ENCODE data around the gene CD248. TPM values are rescaled to one million over a fixed set of nuclear protein-coding genes. Genes with fewer than 3 reads are reported as not detected.

CD248 gene
- total RNA-seq, 1 donor: 99.1 TPM

DNA sequence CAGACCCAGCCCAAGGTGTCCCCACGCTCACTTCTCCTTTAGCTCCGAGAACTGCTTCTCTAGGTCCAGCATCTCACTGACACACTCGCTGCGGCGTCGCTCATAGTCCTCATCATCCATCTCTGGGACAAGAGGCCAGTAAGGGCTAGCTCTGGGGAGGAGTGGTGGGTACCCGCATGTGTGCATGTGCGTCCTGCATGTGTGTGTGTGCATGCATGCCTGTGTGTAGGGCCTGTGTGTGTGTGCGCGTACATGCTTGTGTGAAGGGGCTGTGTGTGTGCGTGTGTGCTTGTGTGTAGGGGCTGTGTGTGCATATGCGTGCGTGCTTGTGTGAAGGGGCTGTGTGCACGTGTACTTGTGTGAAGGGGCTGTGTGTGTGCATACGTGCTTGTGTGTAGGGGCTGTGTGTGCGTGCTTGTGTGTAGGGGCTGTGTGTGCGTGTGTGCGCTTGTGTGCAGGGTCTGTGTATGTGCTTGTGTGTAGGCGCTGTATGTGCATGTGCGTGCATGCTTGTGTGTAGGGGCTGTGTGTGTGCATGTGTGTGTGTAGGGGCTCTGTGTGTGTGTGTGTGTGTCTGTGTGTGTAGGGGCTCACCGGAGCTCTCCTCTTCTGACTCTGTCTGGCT, 24.8 kb upstream of the CD248 start:
- DNase-seq (ENCODE audit: low read depth): no peak
- TF ChIP-seq, protein P1, sequence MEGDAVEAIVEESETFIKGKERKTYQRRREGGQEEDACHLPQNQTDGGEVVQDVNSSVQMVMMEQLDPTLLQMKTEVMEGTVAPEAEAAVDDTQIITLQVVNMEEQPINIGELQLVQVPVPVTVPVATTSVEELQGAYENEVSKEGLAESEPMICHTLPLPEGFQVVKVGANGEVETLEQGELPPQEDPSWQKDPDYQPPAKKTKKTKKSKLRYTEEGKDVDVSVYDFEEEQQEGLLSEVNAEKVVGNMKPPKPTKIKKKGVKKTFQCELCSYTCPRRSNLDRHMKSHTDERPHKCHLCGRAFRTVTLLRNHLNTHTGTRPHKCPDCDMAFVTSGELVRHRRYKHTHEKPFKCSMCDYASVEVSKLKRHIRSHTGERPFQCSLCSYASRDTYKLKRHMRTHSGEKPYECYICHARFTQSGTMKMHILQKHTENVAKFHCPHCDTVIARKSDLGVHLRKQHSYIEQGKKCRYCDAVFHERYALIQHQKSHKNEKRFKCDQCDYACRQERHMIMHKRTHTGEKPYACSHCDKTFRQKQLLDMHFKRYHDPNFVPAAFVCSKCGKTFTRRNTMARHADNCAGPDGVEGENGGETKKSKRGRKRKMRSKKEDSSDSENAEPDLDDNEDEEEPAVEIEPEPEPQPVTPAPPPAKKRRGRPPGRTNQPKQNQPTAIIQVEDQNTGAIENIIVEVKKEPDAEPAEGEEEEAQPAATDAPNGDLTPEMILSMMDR (IDR thresholded peaks at IDR 0.05; ENCODE audit: insufficient read depth, low read length): no peak
- no peak overlapping the region for H3K4me3 ChIP-seq (ENCODE audit: low read depth, low read length)

- no peak overlapping the region for H3K4me3 ChIP-seq (ENCODE audit: low read depth, low read length)
- TF ChIP-seq, protein P1 (IDR thresholded peaks at IDR 0.05; ENCODE audit: insufficient read depth, low read length): no peak
- DNase-seq (ENCODE audit: low read depth): no peak
Observed at GRCh38 chr11:66340596-66341501, 24.0 kb upstream of the CD248 start.

GRCh38 chr11:66339686-66340483, 23.0 kb upstream of the CD248 start:
- TF ChIP-seq, protein P1 (IDR thresholded peaks at IDR 0.05; ENCODE audit: insufficient read depth, low read length): no peak
- no peak for DNase-seq (ENCODE audit: low read depth)
- H3K4me3 ChIP-seq (ENCODE audit: low read depth, low read length): no peak overlapping the region

DNA sequence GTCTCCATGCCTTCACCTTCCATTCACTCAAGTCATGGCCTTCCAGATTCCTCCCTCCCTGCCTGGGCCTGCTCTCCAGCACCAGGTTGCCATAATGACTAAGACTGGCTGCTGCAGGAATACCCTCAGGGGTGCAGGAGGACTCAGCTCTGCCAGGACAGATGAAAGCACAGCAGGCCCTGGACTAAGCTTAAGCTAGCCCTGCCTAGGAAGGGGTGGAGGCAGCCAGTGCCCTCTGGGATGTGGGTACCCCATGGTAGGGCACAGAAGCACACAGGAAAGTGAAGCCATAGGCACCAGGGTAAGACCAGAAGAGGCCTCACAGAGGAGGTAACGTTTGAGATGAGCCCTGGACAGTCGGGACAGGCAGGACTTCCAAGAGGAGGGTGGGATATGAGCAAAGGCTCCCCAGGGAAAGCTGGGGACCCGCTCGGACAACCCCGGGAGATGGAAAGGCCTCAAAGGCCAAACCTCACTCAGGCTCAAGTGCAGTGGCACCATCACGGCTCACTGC, 22.4 kb upstream of the CD248 start:
- no peak overlapping the region for H3K4me3 ChIP-seq (ENCODE audit: low read depth, low read length)
- DNase-seq (ENCODE audit: low read depth): no peak
- TF ChIP-seq, protein P1 (IDR thresholded peaks at IDR 0.05; ENCODE audit: insufficient read depth, low read length): no peak

DNA sequence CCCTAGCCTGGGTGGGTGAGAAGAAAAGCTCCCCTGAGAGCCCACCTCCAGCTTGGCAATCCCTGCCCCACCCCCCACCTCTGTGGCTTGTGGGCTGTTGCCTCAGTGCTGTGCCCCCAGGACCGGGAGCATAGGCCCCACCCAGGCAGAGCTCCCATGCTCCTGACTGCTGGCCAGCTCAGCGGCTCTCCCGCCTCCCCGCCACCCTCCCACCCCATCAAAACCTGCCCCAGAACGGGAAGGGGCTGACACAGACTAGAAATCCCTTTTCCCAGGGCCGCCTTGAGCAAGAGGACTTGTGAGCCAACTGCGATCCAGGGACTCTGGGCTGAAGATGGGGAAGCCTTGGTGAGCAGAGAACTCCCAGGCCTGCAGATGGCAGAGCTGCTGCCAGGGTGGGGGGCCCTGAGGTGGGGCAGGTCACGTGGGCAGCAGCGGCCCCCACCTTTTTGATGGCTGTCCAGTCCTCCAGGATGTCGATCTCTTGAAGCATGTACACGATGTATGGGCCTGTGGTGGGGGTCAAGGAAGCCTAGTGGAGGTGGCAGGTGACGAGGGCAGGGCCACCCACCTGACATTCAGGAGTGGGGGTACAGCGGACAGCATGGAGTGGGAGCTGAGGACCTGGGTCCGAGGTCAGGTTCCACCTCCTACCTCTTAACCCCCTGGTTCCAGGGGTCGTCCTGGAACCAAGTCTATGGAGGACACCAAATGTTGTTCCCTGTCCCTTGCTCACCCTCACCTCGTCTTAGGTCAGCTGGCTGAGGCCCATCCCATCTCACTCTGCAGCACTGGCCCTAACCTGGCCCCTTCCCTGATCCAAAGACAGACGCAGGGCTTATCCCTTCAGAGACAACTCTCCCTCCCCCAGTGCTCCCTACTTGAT, 21.7 kb upstream of the CD248 start:
- TF ChIP-seq, protein P1 (IDR thresholded peaks at IDR 0.05; ENCODE audit: insufficient read depth, low read length): no peak
- DNase-seq (ENCODE audit: low read depth): no peak

More for the DNA sequence above, 21.7 kb upstream of the CD248 start:
- H3K4me3 ChIP-seq (ENCODE audit: low read depth, low read length): no peak overlapping the region
